DND-41 (cell line): ENCODE measurements around the gene PLA2G4B.

Experiments used
- EZH2 ChIP-seq: IDR thresholded peaks from 3 replicates; pipeline ENCODE4 v1.6.1; 2012; ENCODE audit warnings: borderline replicate concordance, low read depth, mild to moderate bottlenecking, moderate library complexity, low read length, inconsistent platforms; ENCODE audit not compliant: severe bottlenecking
- TF ChIP-seq, protein P1 (sequence below): IDR thresholded peaks from 2 replicates; pipeline ENCODE4 v1.5.1; 2012; ENCODE audit warnings: borderline replicate concordance, low read length, moderate library complexity, mild to moderate bottlenecking; ENCODE audit not compliant: poor library complexity, severe bottlenecking; ENCODE audit errors: extremely low read depth

DNA sequence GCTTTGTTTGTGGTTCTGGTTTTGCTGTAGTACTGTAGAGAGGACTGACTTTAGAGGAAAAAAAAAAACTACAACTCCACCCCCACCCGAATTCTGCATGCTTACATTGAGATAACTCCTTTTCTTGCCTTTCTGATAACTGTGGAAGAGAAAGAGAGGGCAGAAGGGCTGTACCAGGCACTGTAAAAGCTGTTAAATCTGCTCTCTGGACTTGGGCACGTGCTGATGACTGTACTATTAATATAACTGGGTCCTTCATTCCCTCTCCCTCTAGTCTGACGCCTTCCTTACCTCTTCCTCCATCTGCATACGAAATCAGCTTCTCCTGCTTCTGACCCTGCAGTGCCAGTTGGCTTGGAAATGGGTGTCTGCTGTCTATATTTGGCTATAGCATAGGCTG is 49.4 kb upstream of the PLA2G4B start:
- TF ChIP-seq, protein P1, sequence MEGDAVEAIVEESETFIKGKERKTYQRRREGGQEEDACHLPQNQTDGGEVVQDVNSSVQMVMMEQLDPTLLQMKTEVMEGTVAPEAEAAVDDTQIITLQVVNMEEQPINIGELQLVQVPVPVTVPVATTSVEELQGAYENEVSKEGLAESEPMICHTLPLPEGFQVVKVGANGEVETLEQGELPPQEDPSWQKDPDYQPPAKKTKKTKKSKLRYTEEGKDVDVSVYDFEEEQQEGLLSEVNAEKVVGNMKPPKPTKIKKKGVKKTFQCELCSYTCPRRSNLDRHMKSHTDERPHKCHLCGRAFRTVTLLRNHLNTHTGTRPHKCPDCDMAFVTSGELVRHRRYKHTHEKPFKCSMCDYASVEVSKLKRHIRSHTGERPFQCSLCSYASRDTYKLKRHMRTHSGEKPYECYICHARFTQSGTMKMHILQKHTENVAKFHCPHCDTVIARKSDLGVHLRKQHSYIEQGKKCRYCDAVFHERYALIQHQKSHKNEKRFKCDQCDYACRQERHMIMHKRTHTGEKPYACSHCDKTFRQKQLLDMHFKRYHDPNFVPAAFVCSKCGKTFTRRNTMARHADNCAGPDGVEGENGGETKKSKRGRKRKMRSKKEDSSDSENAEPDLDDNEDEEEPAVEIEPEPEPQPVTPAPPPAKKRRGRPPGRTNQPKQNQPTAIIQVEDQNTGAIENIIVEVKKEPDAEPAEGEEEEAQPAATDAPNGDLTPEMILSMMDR: no peak
- TF ChIP-seq EZH2: no peak
